Stimulated activated effector memory CD8-positive, alpha-beta T cell treated with anti-CD3 and anti-CD28 coated beads, Interleukin-12 subunit alpha, Interleukin-12 subunit beta, amount 100 ng/mL, for 72 hours (primary cell): ENCODE results near the gene FYB1.

Source experiments
- ATAC-seq: fragments of 150-1000 bp; cut with Tn5 transposase; 2 replicates; pipeline ENCODE4 v1.10.0; 2021
- DNase-seq, 2 donors: peaks; one replicate each; pipeline ENCODE4 v3.0.0; 2021 to 2022; ENCODE audit warnings: low spot score in 2 of 2
- H3K27ac Mint-ChIP-seq: one replicate; pipeline ENCODE4 v1.8.0; 2022; ENCODE audit warnings: mild to moderate bottlenecking, mixed read lengths
- H3K36me3 Mint-ChIP-seq: one replicate; pipeline ENCODE4 v1.8.0; 2022; ENCODE audit warnings: mild to moderate bottlenecking, mixed read lengths
- H3K4me1 Mint-ChIP-seq: one replicate; pipeline ENCODE4 v1.8.0; 2022; ENCODE audit warnings: mixed read lengths
- H3K4me3 Mint-ChIP-seq: one replicate; pipeline ENCODE4 v1.8.0; 2022; ENCODE audit warnings: mild to moderate bottlenecking, mixed read lengths
- H3K9me3 Mint-ChIP-seq: one replicate; pipeline ENCODE4 v1.8.0; 2022; ENCODE audit warnings: mixed read lengths

Gene FYB1

DNA sequence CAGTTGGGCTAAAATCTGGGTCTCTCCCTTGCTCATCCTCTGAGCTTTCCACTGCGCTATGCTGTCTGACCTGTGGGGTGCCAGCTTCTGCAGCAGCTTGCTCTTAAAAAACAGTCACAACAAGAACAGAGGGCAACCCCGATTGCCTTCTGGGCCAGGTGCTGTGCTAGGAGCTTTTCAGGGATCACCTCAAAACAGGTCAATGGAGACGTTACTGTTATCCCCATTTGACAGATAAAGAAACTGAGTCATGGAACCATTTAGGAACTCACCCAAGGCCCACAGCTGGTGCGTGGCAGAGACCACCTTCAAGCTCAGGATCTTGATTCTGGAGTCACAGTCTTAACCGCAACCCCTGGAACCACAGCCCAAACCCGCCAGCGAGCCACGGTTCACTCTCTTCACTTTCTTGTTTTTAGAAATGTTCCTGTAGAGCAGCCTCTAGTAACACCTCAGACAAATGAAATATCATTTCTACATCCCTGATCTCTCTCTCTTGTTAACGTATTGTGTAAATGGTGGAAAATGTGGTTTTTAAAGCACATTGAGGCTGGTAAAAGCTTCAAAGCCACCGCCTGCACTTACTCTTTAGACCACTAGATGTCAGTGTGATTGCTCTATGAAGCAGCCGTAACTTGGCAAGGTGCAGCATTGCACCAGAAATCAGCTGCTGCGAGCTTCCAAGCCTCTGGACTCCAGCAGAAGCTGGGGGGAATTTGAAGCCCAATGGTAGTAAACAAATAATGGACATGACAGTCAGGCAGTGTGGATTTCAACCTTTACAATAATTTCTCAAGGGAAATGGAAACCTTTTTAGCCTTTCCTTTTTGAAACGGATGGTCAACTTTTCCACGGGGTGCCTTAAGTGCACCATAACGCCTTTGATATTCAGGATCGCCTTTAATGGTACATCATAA, 1.7 kb downstream of the FYB1 start:
- Mint-ChIP-seq H3K4me1 (peaks cover 65% of the 10 kb centered on the region), H3K9me3 (no peaks in the 10 kb centered on the region), H3K4me3 (peak overlapping the region; percentile 62), H3K27ac (peak overlapping the region; percentile 77), H3K36me3 (no peaks in the 10 kb centered on the region)
- ATAC-seq: peak; percentile 76
- DNase-seq: peak; percentile 69 to 87

DNA sequence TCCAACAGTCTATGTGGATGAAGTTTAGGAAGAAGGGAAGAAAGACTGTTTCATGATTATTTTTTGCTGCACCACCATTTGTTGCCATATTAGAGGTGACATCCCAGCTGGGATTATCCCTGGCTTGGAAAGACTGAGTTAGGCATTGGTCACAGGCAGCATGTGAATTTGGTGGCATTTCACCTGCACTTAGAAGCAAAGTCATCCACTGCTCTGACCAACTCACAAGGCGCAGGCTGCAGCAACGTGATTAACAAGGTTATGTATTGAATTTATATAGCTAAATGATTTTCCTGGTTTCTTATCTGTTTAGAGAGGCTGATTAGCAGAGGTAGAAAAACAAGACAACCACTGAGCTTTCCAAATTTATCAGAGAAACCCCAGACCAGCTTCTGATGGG, 2.7 kb downstream of the FYB1 start:
- H3K9me3 Mint-ChIP-seq: no peaks in the 10 kb centered on the region
- peak overlapping the region; percentile 62 for H3K4me3 Mint-ChIP-seq
- peaks cover 69% of the 10 kb centered on the region for H3K4me1 Mint-ChIP-seq
- peak overlapping the region; percentile 77 for H3K27ac Mint-ChIP-seq
- DNase-seq: no peak
- ATAC-seq: no peak
- H3K36me3 Mint-ChIP-seq: peaks cover 8% of the 10 kb centered on the region

DNA sequence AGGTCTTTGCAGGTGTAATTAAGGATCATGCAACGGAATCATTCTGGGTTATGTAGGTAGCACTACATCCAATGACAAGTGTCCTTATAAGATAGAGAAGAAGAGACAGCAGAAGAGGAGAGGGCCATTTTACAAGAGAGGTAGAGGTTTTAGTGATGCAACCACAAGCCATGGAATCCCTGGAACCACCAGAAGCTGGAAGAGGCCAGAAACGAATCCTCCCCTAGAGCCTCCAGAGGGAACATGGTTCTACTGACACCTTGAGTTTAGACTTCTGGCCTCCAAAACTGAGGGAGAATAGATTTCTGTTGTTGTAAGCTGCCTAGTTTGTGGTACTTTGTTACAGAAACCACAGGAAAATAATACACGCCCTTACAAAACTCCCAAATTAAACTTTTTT, 3.5 kb downstream of the FYB1 start:
- ATAC-seq (no peak), DNase-seq (no peak)
- H3K27ac Mint-ChIP-seq: peak overlapping the region; percentile 58
- H3K9me3 Mint-ChIP-seq: no peaks in the 10 kb centered on the region
- H3K4me1 Mint-ChIP-seq: peaks cover 74% of the 10 kb centered on the region
- peak overlapping the region; percentile 35 for H3K4me3 Mint-ChIP-seq
- peaks cover 10% of the 10 kb centered on the region for H3K36me3 Mint-ChIP-seq

DNA sequence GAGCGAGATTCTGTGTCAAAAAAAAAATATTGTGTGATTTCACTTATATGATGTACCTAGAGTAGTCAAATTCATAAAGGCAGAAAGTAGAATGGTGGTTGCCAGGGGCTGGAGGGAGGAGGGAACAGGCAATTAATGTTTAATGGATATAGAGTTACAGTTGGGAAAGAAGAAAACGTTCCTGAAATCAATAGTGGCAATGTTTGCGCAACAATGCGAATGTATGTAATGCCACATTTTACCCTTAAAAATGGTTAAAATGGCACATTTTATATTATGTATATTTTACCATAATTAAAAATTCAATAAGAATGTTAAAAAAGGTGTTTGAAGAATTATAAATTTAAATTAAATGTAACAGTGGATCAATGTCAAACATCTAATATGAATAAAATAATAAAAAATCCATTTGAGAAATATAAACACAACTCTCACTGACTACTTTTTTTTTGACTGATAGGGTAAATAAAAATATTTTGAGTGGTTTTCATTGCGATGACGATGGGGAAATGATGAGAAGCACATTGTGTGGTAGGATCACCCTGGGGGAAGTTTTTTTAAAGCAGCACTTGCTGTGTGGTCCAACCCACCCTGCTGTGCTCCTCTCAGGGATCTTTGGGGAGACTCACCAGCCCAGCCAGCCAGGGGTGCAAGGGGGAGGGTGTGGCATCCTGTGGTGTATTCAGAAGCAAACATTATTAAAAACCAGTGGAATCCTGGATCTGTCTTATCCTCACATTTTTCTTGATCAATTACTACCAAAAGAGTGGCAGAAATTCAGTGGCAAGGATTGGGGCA, 4.3 kb downstream of the FYB1 start:
- Mint-ChIP-seq H3K9me3 (no peaks in the 10 kb centered on the region), H3K4me3 (peak overlapping the region; percentile 35), H3K27ac (peak overlapping the region; percentile 58), H3K36me3 (peaks cover 11% of the 10 kb centered on the region), H3K4me1 (peaks cover 76% of the 10 kb centered on the region)
- no peak for DNase-seq
- ATAC-seq: no peak

DNA sequence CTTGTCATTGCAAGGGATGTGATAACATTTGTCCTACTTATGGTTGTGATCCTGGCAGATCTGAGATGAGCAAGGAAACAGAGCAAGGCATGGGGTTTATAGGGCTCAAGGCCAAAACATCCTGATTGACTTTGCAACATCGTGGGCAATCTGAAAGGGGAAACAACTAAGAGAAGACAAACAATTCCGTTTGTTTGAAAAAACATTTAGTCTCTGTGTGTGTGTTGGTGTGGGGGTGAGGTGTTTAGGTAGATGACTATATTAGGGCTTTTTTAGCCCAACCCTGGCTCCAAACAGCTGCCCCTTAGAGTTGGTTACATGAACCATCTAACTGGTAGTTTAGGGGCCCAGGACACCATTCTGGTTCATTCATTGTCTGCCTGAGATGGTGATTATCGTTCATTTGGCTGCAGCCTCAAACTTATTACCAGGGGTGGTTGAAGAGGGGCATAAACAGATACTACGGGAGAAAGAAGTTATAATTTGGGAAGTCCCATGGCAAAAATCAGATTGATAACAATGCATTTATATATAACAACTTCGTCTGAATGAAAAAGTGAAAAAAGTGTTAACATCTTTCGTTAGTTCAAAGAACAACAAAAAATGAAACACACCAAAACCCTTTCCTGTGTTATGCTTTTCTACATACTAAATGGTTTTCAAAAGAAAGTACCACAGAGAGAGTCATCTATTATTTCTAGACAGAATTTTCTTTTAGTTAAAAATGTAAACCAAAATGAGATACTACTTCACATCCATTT, 5.7 kb downstream of the FYB1 start:
- ATAC-seq (peak; percentile 50), DNase-seq (no peak)
- Mint-ChIP-seq H3K4me1 (peaks cover 88% of the 10 kb centered on the region), H3K27ac (peak overlapping the region; percentile 98), H3K9me3 (no peaks in the 10 kb centered on the region), H3K4me3 (peak overlapping the region; percentile 85), H3K36me3 (peaks cover 17% of the 10 kb centered on the region)

DNA sequence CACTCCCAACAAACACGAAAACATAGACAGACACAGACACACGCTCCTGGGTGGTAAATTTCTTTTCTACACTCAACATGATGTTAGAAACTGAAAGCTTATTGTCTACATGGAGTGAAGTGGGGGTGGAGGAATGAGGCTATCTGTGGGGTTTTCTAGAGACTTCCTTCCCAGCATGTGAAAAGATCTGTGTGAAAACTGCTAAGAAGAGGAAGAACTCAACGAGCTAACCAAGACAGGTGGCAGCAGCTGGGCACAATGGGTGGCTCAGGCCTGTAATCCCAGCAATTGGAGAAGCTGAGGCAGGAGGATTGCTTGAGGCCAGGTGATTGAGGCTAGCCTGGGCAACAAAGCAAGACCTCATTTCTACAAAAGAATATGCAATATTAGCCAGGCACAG, 7.6 kb downstream of the FYB1 start:
- Mint-ChIP-seq H3K4me1 (peaks cover 94% of the 10 kb centered on the region), H3K36me3 (peaks cover 17% of the 10 kb centered on the region), H3K4me3 (peak overlapping the region; percentile 85), H3K9me3 (no peaks in the 10 kb centered on the region), H3K27ac (peak overlapping the region; percentile 98)
- no peak for DNase-seq
- ATAC-seq: peak; percentile 27

DNA sequence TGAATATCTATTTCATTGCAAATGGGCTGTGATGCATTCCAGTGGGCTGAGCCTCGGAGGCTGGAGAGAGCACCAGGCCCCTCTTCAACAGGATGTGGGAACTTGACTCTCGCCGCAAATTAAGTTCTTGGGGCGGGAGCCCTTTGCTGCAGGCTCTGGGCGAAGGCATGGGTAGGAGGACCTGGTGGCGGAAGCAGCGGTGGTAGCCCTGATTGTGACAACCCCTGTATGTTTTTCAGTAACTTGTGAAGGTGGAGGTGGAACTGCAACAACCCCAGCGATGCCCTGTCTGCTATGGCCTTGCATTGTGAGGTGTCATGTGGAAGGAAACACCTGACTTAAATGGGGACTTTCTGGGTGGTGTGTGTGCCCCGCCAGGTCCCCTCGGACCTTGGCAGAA, 9.4 kb downstream of the FYB1 start:
- DNase-seq: peak; percentile 51 to 86
- H3K27ac Mint-ChIP-seq: peak overlapping the region; percentile 98

DNA sequence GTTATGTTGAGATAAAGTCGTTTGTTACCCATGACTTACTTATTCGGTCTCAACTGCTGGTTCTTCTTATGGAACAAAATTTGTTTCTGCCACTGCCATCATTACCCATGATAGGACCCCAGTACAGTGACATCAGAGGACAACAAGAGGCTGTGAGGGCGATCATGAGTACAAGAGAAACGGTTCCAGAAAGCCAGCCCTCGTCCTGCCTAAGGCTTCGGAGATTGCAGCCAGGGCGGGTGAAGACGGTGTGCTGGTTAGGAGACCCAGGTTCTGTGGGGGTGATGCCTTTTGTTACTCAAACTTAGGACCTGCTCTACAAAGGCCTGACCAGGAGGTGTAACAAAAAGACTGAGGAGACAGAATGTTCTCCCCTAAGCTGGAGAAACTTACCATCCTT, 10.9 kb downstream of the FYB1 start:
- H3K36me3 Mint-ChIP-seq: peaks cover 17% of the 10 kb centered on the region
- H3K4me1 Mint-ChIP-seq: peaks cover 87% of the 10 kb centered on the region
- H3K27ac Mint-ChIP-seq: peak overlapping the region; percentile 98
- DNase-seq (no peak), ATAC-seq (peak; percentile 9)
- H3K4me3 Mint-ChIP-seq: peak overlapping the region; percentile 85
- H3K9me3 Mint-ChIP-seq: no peaks in the 10 kb centered on the region

More for the DNA sequence above, 9.4 kb downstream of the FYB1 start:
- peaks cover 17% of the 10 kb centered on the region for H3K36me3 Mint-ChIP-seq
- ATAC-seq: peak; percentile 87
- no peaks in the 10 kb centered on the region for H3K9me3 Mint-ChIP-seq
- H3K4me1 Mint-ChIP-seq: peaks cover 87% of the 10 kb centered on the region
- peak overlapping the region; percentile 85 for H3K4me3 Mint-ChIP-seq

DNA sequence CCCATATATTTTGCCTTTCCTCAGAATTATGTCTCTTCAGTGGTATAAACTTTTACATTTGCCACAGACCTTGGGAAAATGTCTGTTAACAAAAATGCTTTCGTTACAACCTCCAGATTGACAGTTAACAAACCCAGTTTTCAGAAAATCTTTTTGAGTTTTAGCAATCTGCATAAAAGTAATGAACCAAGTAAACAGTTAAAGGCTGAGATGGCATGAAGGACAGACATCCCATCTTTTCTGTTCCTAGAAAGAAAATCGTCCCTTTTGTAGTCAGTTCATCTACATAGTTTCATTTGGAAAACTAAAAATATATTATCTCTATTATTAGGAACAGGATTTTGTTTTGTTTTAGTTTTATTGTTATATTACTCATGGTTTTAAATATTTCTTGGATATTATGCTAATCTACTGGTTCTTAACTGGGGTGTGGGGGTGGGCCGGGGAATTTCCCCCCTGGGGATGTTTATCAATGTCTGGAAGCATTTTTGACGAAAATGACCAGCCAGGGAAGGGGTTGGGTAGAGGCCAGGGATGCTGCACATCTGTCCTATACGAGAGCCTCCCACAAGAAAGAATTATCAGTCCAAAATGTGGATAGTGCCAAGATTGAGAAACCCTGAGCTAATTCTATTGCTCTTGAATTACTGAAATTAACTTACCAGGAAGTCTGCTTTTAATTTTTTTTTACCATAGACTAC, 11.9 kb downstream of the FYB1 start:
- DNase-seq: no peak
- H3K36me3 Mint-ChIP-seq: peaks cover 17% of the 10 kb centered on the region
- H3K4me3 Mint-ChIP-seq: peak overlapping the region; percentile 85
- H3K4me1 Mint-ChIP-seq: peaks cover 79% of the 10 kb centered on the region
- ATAC-seq: no peak
- H3K9me3 Mint-ChIP-seq: no peaks in the 10 kb centered on the region
- H3K27ac Mint-ChIP-seq: peak overlapping the region; percentile 98

DNA sequence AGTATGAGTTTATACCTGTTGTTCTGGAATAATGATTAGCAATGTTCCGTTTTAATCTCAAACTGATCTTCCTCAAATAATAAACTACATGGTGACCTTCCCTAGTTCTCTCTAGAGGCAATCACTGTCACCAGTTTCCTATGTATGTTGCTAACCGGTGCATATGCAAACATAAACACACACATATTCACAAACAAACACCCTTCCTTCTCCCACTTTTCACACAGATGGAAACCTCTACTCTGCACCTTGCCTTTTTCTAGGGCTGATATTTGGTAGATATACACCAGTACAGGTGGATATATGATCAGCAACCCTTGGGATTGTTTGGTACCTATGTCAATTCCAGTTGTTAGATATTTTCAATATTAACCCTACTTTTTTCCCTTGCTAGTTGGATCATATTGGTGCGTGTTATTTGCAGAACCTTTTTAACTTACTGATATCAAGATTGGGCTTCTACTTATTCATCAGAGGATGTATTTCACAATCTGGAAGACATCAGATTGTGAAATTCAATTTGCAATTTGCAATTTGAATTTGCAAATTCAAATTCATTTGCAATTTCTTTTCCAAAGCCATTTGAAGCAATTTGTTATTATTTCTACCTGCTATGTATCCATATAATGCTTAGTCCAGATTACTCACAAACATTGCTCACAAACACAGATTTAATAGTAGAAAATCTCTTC, 12.6 kb downstream of the FYB1 start:
- ATAC-seq: no peak
- DNase-seq: no peak
- Mint-ChIP-seq H3K4me3 (peak overlapping the region; percentile 85), H3K9me3 (no peaks in the 10 kb centered on the region), H3K36me3 (peaks cover 16% of the 10 kb centered on the region), H3K27ac (peak overlapping the region; percentile 98), H3K4me1 (peaks cover 79% of the 10 kb centered on the region)

DNA sequence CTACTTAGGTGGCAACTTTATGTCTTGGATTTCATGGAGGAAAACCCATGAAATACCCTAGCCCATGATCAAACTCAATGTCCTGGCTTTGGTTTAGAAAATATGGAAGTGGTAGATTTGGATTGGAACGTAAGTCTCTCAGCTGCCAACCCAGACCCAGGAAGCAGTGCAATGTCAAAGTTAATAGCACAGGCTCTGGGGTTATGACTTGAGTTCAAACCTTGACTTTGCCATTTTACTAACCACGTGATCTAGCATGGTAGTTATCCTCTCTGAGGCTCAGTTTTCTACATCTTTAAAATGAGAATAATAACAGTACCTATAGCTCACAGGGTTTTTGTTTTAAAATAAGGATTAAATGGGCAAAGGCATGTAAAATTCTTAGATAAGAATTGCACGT, 13.8 kb downstream of the FYB1 start:
- Mint-ChIP-seq H3K4me3 (peak overlapping the region; percentile 85), H3K27ac (peak overlapping the region; percentile 98), H3K4me1 (peaks cover 79% of the 10 kb centered on the region), H3K36me3 (peaks cover 18% of the 10 kb centered on the region), H3K9me3 (no peaks in the 10 kb centered on the region)
- DNase-seq: no peak
- no peak for ATAC-seq

DNA sequence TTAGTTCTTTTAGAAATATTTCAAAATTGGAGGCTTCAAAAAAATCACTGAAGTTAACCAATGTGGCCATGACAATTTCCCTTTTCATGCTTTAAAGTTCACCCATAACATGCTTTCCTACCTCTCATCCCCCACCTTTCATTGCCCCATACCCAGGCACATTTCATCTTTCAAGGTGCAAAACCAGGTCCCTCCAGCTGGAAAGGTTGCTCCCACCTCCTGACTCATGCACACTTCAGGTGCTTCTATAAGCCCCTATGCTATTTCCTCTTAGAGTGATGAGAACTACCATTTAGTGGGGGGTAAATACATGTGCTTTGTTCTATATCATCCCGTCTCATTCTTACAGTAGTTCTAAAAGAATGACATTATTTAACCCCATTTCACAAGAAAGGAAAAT, 15.4 kb downstream of the FYB1 start:
- peak overlapping the region; percentile 98 for H3K27ac Mint-ChIP-seq
- H3K9me3 Mint-ChIP-seq: no peaks in the 10 kb centered on the region
- ATAC-seq (no peak), DNase-seq (no peak)
- peaks cover 76% of the 10 kb centered on the region for H3K4me1 Mint-ChIP-seq
- peak overlapping the region; percentile 85 for H3K4me3 Mint-ChIP-seq
- H3K36me3 Mint-ChIP-seq: peaks cover 12% of the 10 kb centered on the region

DNA sequence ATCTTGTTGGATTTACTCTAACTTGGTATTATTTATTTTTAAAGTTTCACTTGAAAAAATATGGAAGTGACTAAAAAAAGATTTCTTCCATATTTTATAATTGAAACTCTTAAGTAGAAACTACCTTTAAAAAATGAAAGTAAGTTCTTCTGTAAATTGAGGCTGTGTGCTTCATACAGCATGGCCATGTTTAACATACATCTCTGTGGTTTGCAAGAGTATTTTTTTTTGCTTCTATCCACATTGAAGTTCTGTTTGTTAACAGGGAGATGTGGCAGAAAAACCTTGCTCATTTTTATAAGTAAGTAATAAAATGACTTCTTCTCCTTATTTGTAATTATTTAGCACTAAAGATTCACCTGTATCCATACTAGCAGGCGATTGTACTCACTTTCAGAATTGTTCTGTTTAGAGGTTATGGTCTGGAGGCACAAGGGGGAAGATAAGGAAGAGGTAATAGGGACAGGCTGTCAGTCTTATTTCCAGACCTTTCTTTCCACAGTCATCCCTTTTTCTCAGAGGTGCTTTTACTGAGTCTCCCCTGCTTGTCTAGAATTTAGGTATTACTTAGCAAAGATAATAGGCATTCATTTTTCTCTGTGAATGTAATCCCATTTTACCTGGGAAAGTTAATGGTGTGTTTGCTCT, 16.0 kb downstream of the FYB1 start:
- no peak for ATAC-seq
- no peak for DNase-seq
- peak overlapping the region; percentile 98 for H3K27ac Mint-ChIP-seq
- no peaks in the 10 kb centered on the region for H3K9me3 Mint-ChIP-seq
- peaks cover 71% of the 10 kb centered on the region for H3K4me1 Mint-ChIP-seq
- peaks cover 12% of the 10 kb centered on the region for H3K36me3 Mint-ChIP-seq
- H3K4me3 Mint-ChIP-seq: peak overlapping the region; percentile 85
